HTR-8/SVneo (cell line): ENCODE measurements around the gene CCND3.

Source experiments
- DNase-seq: peaks from one replicate; pipeline ENCODE4 v3.0.0; 2011; ENCODE audit warnings: low spot score, mixed read lengths; ENCODE audit not compliant: insufficient read length
- FAIRE-seq: peaks from 2 replicates; lab custom pipeline; 2011; peaks lifted over from hg19 to GRCh38; lab: Jason Lieb, UNC

Gene CCND3

GRCh38 chr6:41929924-41930323, 11.7 kb downstream of the CCND3 start:
- FAIRE-seq (no peak), DNase-seq (no peak)

- no peak for DNase-seq
- FAIRE-seq: no peak
Observed at GRCh38 chr6:41927253-41927652, 14.4 kb downstream of the CCND3 start.

GRCh38 chr6:41922154-41922553, 19.5 kb downstream of the CCND3 start:
- FAIRE-seq (no peak), DNase-seq (no peak)

- DNase-seq (no peak), FAIRE-seq (no peak)
Observed at GRCh38 chr6:41921712-41921998, 20.0 kb downstream of the CCND3 start.

GRCh38 chr6:41920921-41921711, 20.5 kb downstream of the CCND3 start, which contains the start of the genes BYSL and MED20:
Gene BYSL (plus strand): TSS chr6:41921499. CDS start chr6:41921563, 64 bp downstream.
Gene MED20 (minus strand): TSS chr6:41921139. CDS start chr6:41921018, 121 bp downstream.
- DNase-seq (peak; percentile 95), FAIRE-seq (no peak)

- peak; percentile 87 for DNase-seq
- FAIRE-seq: no peak
Observed at GRCh38 chr6:41917528-41917927, 24.1 kb downstream of the CCND3 start.

GRCh38 chr6:41914869-41915530, 26.6 kb downstream of the CCND3 start:
- DNase-seq (no peak), FAIRE-seq (no peak)

- FAIRE-seq (no peak), DNase-seq (no peak)
Observed at GRCh38 chr6:41914343-41914742, 27.3 kb downstream of the CCND3 start.

GRCh38 chr6:41909727-41910126, 31.9 kb downstream of the CCND3 start:
- DNase-seq: no peak
- FAIRE-seq: no peak

GRCh38 chr6:41901882-41902519, 39.6 kb downstream of the CCND3 start:
- FAIRE-seq (no peak), DNase-seq (no peak)

GRCh38 chr6:41900861-41901260, 40.7 kb downstream of the CCND3 start:
- DNase-seq: no peak
- FAIRE-seq: no peak

GRCh38 chr6:41896281-41896680, 45.3 kb downstream of the CCND3 start:
- FAIRE-seq (no peak), DNase-seq (no peak)

- FAIRE-seq (peak; percentile 31), DNase-seq (peak; percentile 90)
Observed at GRCh38 chr6:41895300-41896233, 46.0 kb downstream of the CCND3 start, which contains the start of gene USP49. Gene USP49 (minus strand): TSS chr6:41895375. CDS start chr6:41806983, 88,392 bp downstream.

GRCh38 chr6:41894366-41895299, 47.0 kb downstream of the CCND3 start:
- no peak for FAIRE-seq
- peak; percentile 25 for DNase-seq

GRCh38 chr6:41892921-41893564, 48.6 kb downstream of the CCND3 start:
- DNase-seq (no peak), FAIRE-seq (no peak)

GRCh38 chr6:41887331-41887751, 54.3 kb downstream of the CCND3 start:
- no peak for FAIRE-seq

GRCh38 chr6:41885930-41886329, 55.7 kb downstream of the CCND3 start:
- FAIRE-seq (no peak), DNase-seq (no peak)

More at GRCh38 chr6:41887331-41887751, 54.3 kb downstream of the CCND3 start:
- no peak for DNase-seq

- FAIRE-seq: no peak
- DNase-seq: no peak
Observed at GRCh38 chr6:41884957-41885356, 56.7 kb downstream of the CCND3 start.
